Measurements from ENCODE around the gene ALG8.
A peak's percentile ranks its signal among the peaks of the same experiment; 100 is the strongest.
"Not testable (repeated sequence)": the region's sequence is repeated elsewhere in the genome, so short reads cannot be mapped to it uniquely, and the experiment has no call there.

Gene ALG8

GRCh38 chr11:78139422-78140391 lies at the start of gene ALG8:
Gene ALG8 (minus strand): TSS chr11:78139626. CDS start chr11:78139588, 38 bp downstream.
- peak; percentile 98 for DNase-seq

GRCh38 chr11:78188286-78189173 lies 49.1 kb upstream of the ALG8 start, which contains the start of the genes KCTD21 and USP35:
Gene KCTD21 (minus strand): TSS chr11:78188626. CDS start chr11:78174554, 14,072 bp downstream.
Gene USP35 (plus strand): TSS chr11:78188919. CDS start chr11:78196246, 7,327 bp downstream.
- DNase-seq: peak; percentile 95

- peak; percentile 91 for DNase-seq
These were observed 48.2 kb upstream of the ALG8 start for GRCh38 chr11:78187366-78188285.

GRCh38 chr11:78181185-78181584 lies 41.8 kb upstream of the ALG8 start:
- no peak for DNase-seq

GRCh38 chr11:78180751-78181150 lies 41.3 kb upstream of the ALG8 start:
- no peak for DNase-seq

GRCh38 chr11:78179459-78180071 lies 40.1 kb upstream of the ALG8 start:
- DNase-seq: no peak

- no peak for DNase-seq
These were observed 37.8 kb upstream of the ALG8 start for GRCh38 chr11:78177216-78177615.

GRCh38 chr11:78176605-78177141 lies 37.2 kb upstream of the ALG8 start:
- DNase-seq: no peak

- DNase-seq: not testable (repeated sequence)
These were observed 36.4 kb upstream of the ALG8 start for GRCh38 chr11:78175862-78176261.

- DNase-seq: no peak
These were observed 32.5 kb upstream of the ALG8 start for GRCh38 chr11:78171951-78172350.

GRCh38 chr11:78170874-78171549 lies 31.6 kb upstream of the ALG8 start:
- no peak for DNase-seq

- DNase-seq: no peak
These were observed 31.0 kb upstream of the ALG8 start for GRCh38 chr11:78170413-78170812.

- DNase-seq: no peak
These were observed 29.4 kb upstream of the ALG8 start for GRCh38 chr11:78168539-78169477.

- no peak for DNase-seq
These were observed 27.5 kb upstream of the ALG8 start for GRCh38 chr11:78166855-78167469.

GRCh38 chr11:78164471-78164870 lies 25.0 kb upstream of the ALG8 start:
- DNase-seq: no peak

- DNase-seq: no peak
These were observed 24.4 kb upstream of the ALG8 start for GRCh38 chr11:78163828-78164227.

- no peak for DNase-seq
These were observed 22.5 kb upstream of the ALG8 start for GRCh38 chr11:78161962-78162371.

GRCh38 chr11:78161346-78161745 lies 21.9 kb upstream of the ALG8 start:
- no peak for DNase-seq

- DNase-seq: no peak
These were observed 21.1 kb upstream of the ALG8 start for GRCh38 chr11:78160557-78160956.
